SK-N-MC (cell line): Measurements from ENCODE around the gene GJA5.

Experiments used
- DNase-seq: peaks from one replicate; pipeline ENCODE4 v3.0.0-alpha.2; 2011; ENCODE audit warnings: low read depth, low spot score
- H3K27ac ChIP-seq: fragments of 200-600 bp; sonication (generic); 2 replicates; pipeline ENCODE4 v1.5.1; 2016; ENCODE audit warnings: mixed run types
- H3K36me3 ChIP-seq: fragments of 200-600 bp; sonication (generic); 2 replicates; pipeline ENCODE4 v1.6.1; 2017; ENCODE audit warnings: antibody characterized with exemption, low read length, mixed read lengths; ENCODE audit not compliant: insufficient read depth
- H3K4me3 ChIP-seq: fragments of 200-600 bp; sonication (generic); 2 replicates; pipeline ENCODE4 v1.5.1; 2016
- H3K9ac ChIP-seq: fragments of 200-600 bp; sonication (generic); 2 replicates; pipeline ENCODE4 v1.8.0; 2017; ENCODE audit warnings: mixed run types, mixed read lengths; ENCODE audit not compliant: insufficient read length
- H3K9me3 ChIP-seq: fragments of 200-600 bp; sonication (generic); 2 replicates; pipeline ENCODE4 v1.6.1; 2017; ENCODE audit warnings: low read depth, mild to moderate bottlenecking, antibody characterized with exemption, low read length, moderate library complexity, mixed read lengths
- EZH2 ChIP-seq: fragments of 200-600 bp; sonication (generic); IDR thresholded peaks from one replicate; pipeline ENCODE4 v1.6.1; 2017; ENCODE audit warnings: antibody characterized with exemption
- FOXP2 ChIP-seq: optimal IDR thresholded peaks from 2 replicates; pipeline ENCODE3; 2011; ENCODE audit warnings: mild to moderate bottlenecking, moderate library complexity; ENCODE audit not compliant: insufficient read depth; ENCODE audit errors: extremely low read length, control extremely low read depth
- POLR2AphosphoS5 ChIP-seq: IDR thresholded peaks from 2 replicates; pipeline ENCODE4 v1.6.1; 2012; ENCODE audit warnings: mild to moderate bottlenecking, low read depth, low read length, borderline replicate concordance

Gene GJA5

GRCh38 chr1:147726168-147726567, 34.2 kb downstream of the GJA5 start:
- TF ChIP-seq FOXP2 (no peak), POLR2AphosphoS5 (no peak), EZH2 (no peak)
- no peak overlapping the region for H3K9ac ChIP-seq
- no peaks in the 10 kb centered on the region for H3K36me3 ChIP-seq
- H3K9me3 ChIP-seq, result no peaks in the 10 kb centered on the region
- H3K27ac ChIP-seq, result no peak overlapping the region
- DNase-seq, result no peak
- no peak overlapping the region for H3K4me3 ChIP-seq

GRCh38 chr1:147725685-147726084, 34.7 kb downstream of the GJA5 start:
- Histone ChIP-seq H3K36me3 (no peaks in the 10 kb centered on the region), H3K27ac (no peak overlapping the region), H3K9me3 (no peaks in the 10 kb centered on the region), H3K4me3 (no peak overlapping the region), H3K9ac (no peak overlapping the region)
- no peak for DNase-seq
- TF ChIP-seq FOXP2 (no peak), EZH2 (no peak), POLR2AphosphoS5 (no peak)

GRCh38 chr1:147723691-147724323, 36.6 kb downstream of the GJA5 start:
- Histone ChIP-seq H3K9ac (no peak overlapping the region), H3K36me3 (no peaks in the 10 kb centered on the region), H3K4me3 (no peak overlapping the region), H3K9me3 (no peaks in the 10 kb centered on the region), H3K27ac (no peak overlapping the region)
- DNase-seq, result no peak
- no peak for TF ChIP-seq POLR2AphosphoS5
- TF ChIP-seq FOXP2, result no peak
- TF ChIP-seq EZH2, result no peak

GRCh38 chr1:147722124-147722523, 38.3 kb downstream of the GJA5 start:
- Histone ChIP-seq H3K4me3 (no peak overlapping the region), H3K27ac (no peak overlapping the region)

GRCh38 chr1:147721716-147722115, 38.7 kb downstream of the GJA5 start:
- H3K36me3 ChIP-seq, result no peaks in the 10 kb centered on the region
- no peak overlapping the region for H3K4me3 ChIP-seq
- no peak for DNase-seq
- TF ChIP-seq POLR2AphosphoS5, result no peak
- TF ChIP-seq FOXP2, result no peak
- no peak for TF ChIP-seq EZH2
- H3K27ac ChIP-seq, result no peak overlapping the region
- no peak overlapping the region for H3K9ac ChIP-seq
- no peaks in the 10 kb centered on the region for H3K9me3 ChIP-seq

More at GRCh38 chr1:147722124-147722523, 38.3 kb downstream of the GJA5 start:
- Histone ChIP-seq H3K36me3 (no peaks in the 10 kb centered on the region), H3K9ac (no peak overlapping the region), H3K9me3 (no peaks in the 10 kb centered on the region)
- no peak for DNase-seq
- TF ChIP-seq FOXP2, result no peak
- TF ChIP-seq EZH2, result no peak
- TF ChIP-seq POLR2AphosphoS5, result no peak

GRCh38 chr1:147720557-147720956, 39.8 kb downstream of the GJA5 start:
- H3K4me3 ChIP-seq, result no peak overlapping the region
- H3K27ac ChIP-seq, result no peak overlapping the region
- TF ChIP-seq POLR2AphosphoS5 (no peak), EZH2 (no peak), FOXP2 (no peak)
- H3K9ac ChIP-seq, result no peak overlapping the region
- H3K36me3 ChIP-seq, result no peaks in the 10 kb centered on the region
- DNase-seq, result no peak
- no peaks in the 10 kb centered on the region for H3K9me3 ChIP-seq

- H3K27ac ChIP-seq, result no peak overlapping the region
- no peaks in the 10 kb centered on the region for H3K36me3 ChIP-seq
- DNase-seq, result no peak
- no peak overlapping the region for H3K9ac ChIP-seq
- TF ChIP-seq POLR2AphosphoS5, result no peak
- no peak for TF ChIP-seq FOXP2
- no peak for TF ChIP-seq EZH2
- H3K9me3 ChIP-seq, result no peaks in the 10 kb centered on the region
- no peak overlapping the region for H3K4me3 ChIP-seq
These were observed 40.6 kb downstream of the GJA5 start for GRCh38 chr1:147719711-147720225.

GRCh38 chr1:147719029-147719698, 41.2 kb downstream of the GJA5 start:
- Histone ChIP-seq H3K9me3 (no peaks in the 10 kb centered on the region), H3K4me3 (no peak overlapping the region), H3K9ac (no peak overlapping the region), H3K27ac (no peak overlapping the region), H3K36me3 (no peaks in the 10 kb centered on the region)
- TF ChIP-seq POLR2AphosphoS5, result no peak
- TF ChIP-seq FOXP2, result no peak
- no peak for TF ChIP-seq EZH2
- no peak for DNase-seq
